ENCODE measurements around the gene WNT11. TPM values are rescaled to one million over a fixed set of nuclear protein-coding genes. Genes with fewer than 3 reads are reported as not detected.

WNT11 gene
- total RNA-seq, 1 experiment from 2014 or later: not detected

DNA sequence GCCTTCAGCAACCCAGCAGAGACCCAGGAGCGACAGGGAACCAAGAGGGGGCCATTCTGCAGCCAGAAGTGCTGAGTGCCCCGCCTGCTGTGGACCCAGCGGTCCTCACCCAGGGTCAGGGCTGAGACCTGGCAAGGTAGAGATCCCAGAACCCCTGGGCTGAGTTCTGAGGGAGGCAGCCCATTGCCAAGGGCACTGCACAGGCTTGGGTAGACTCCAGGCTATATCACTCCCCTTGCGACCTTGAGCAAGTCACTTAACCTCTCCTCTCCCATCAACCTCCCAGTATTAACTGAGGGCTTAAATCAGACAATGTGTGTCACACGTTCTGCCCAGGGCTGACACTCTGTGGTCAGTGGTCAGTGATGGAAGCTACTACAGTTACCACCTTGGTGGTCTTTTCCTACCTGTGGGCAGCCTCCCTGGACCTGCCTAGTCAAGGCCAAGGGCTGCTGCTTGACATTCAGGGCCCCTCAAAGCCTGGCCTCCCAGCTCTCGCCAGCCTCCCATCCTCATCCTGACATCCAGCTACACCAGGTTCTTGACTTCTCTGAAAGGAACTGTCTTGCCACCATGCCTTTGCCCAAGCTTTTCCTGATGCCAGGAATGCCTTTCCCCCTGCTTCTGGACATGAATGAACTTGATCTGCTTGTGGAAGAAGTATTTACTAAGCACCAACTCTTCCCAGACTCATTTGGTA, 8.2 kb downstream of the WNT11 start:
- Mint-ChIP-seq H3K27me3 (ENCODE audit: unreplicated experiment) (peaks cover 21% of the 10 kb centered on the region), H3K4me1 (ENCODE audit: low read depth, unreplicated experiment) (peaks cover 8% of the 10 kb centered on the region), H3K4me3 (ENCODE audit: low read depth, unreplicated experiment) (no peak overlapping the region), H3K36me3 (ENCODE audit: insufficient read depth, unreplicated experiment) (no peaks in the 10 kb centered on the region), H3K27ac (ENCODE audit: unreplicated experiment) (no peak overlapping the region), H3K9me3 (ENCODE audit: low read depth, unreplicated experiment) (no peaks in the 10 kb centered on the region)
- TF ChIP-seq, protein P1, sequence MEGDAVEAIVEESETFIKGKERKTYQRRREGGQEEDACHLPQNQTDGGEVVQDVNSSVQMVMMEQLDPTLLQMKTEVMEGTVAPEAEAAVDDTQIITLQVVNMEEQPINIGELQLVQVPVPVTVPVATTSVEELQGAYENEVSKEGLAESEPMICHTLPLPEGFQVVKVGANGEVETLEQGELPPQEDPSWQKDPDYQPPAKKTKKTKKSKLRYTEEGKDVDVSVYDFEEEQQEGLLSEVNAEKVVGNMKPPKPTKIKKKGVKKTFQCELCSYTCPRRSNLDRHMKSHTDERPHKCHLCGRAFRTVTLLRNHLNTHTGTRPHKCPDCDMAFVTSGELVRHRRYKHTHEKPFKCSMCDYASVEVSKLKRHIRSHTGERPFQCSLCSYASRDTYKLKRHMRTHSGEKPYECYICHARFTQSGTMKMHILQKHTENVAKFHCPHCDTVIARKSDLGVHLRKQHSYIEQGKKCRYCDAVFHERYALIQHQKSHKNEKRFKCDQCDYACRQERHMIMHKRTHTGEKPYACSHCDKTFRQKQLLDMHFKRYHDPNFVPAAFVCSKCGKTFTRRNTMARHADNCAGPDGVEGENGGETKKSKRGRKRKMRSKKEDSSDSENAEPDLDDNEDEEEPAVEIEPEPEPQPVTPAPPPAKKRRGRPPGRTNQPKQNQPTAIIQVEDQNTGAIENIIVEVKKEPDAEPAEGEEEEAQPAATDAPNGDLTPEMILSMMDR (IDR thresholded peaks at IDR 0.05; ENCODE audit: unreplicated experiment): no peak
- intact Hi-C loops (cut with micrococcal nuclease; ENCODE audit: unreplicated experiment): no loop called here
- DNase-seq: no peak
- no TSS peak for BruUV-seq (replicated peaks)
- CTCF ChIA-PET: no interaction called here

DNA sequence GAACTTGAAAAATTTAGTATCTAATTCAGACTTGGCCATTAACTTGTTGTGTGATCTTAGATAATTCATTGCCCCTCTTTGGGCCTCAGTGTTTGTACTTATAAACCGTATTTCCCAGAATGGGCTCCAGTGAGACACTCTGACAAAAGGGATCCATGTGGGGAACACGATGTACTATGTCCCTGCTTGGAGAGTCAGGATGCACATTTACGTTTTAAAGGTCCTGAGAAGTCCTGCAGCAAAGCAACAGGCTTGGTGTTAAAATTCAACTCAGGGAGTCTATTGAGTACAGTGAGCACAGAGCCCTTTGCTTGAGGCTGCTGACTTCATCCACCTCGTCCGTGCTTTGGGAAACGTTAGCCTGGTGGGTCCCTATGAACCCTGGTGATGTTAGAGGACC, 9.0 kb downstream of the WNT11 start:
- BruUV-seq (replicated peaks): no TSS peak
- Mint-ChIP-seq H3K27ac (ENCODE audit: unreplicated experiment) (no peak overlapping the region), H3K4me1 (ENCODE audit: low read depth, unreplicated experiment) (peaks cover 8% of the 10 kb centered on the region), H3K27me3 (ENCODE audit: unreplicated experiment) (peaks cover 21% of the 10 kb centered on the region), H3K4me3 (ENCODE audit: low read depth, unreplicated experiment) (no peak overlapping the region), H3K36me3 (ENCODE audit: insufficient read depth, unreplicated experiment) (no peaks in the 10 kb centered on the region), H3K9me3 (ENCODE audit: low read depth, unreplicated experiment) (no peaks in the 10 kb centered on the region)
- TF ChIP-seq, protein P1 (IDR thresholded peaks at IDR 0.05; ENCODE audit: unreplicated experiment): no peak
- intact Hi-C loops (cut with micrococcal nuclease; ENCODE audit: unreplicated experiment): no loop called here
- CTCF ChIA-PET: no interaction called here
- DNase-seq: no peak

- CTCF ChIA-PET: no interaction called here
- TF ChIP-seq, protein P1 (IDR thresholded peaks at IDR 0.05; ENCODE audit: unreplicated experiment): no peak
- peaks cover 3% of the 10 kb centered on the region for H3K4me1 Mint-ChIP-seq (ENCODE audit: low read depth, unreplicated experiment)
- no peaks in the 10 kb centered on the region for H3K9me3 Mint-ChIP-seq (ENCODE audit: low read depth, unreplicated experiment)
- intact Hi-C loops (cut with micrococcal nuclease; ENCODE audit: unreplicated experiment): no loop called here
- H3K36me3 Mint-ChIP-seq (ENCODE audit: insufficient read depth, unreplicated experiment): no peaks in the 10 kb centered on the region
- H3K27me3 Mint-ChIP-seq (ENCODE audit: unreplicated experiment): peaks cover 21% of the 10 kb centered on the region
- BruUV-seq (replicated peaks): no TSS peak
- H3K27ac Mint-ChIP-seq (ENCODE audit: unreplicated experiment): no peak overlapping the region
- DNase-seq: no peak
- H3K4me3 Mint-ChIP-seq (ENCODE audit: low read depth, unreplicated experiment): no peak overlapping the region
These were observed 9.5 kb downstream of the WNT11 start for GRCh38 chr11:76196849-76197248.

DNA sequence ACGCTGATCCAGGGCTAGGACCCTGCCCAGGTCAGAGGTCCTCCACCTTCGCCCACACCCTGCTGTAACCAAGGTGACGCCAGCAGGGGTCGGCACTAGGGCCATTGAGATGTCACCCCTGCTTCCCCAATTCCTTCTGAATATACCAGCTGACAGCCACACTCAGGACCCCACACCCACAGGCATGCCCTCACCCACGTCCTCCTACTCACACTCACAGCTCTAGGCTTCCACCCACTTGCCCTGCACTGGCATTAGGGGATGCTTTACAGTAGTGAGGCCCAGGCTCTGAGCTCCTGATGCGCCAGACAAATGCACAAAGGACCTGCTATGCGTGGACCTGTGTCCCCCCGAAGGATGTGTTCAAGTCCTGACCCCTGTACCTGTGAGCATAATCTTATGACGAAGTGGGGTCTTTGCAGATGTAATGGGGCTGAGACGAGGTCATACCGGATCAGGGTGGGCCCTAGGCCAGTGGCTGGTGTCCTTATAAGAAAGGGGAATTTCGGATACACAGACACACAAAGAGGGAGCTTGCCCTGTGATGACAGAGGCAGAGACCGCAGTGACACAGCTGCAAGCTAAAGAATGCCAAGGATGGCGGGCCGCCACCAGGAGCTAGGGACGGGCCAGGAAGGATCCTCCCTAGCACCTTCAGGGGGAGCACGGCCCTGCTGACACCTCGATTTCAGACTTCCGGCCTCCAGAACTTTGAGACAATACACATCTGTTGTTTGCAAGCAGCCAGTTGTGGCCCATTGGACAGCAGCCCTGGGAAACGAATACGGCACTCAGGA, 11.2 kb downstream of the WNT11 start:
- intact Hi-C loops (cut with micrococcal nuclease; ENCODE audit: unreplicated experiment): no loop called here
- Mint-ChIP-seq H3K9me3 (ENCODE audit: low read depth, unreplicated experiment) (no peaks in the 10 kb centered on the region), H3K36me3 (ENCODE audit: insufficient read depth, unreplicated experiment) (no peaks in the 10 kb centered on the region), H3K4me1 (ENCODE audit: low read depth, unreplicated experiment) (no peaks in the 10 kb centered on the region), H3K27me3 (ENCODE audit: unreplicated experiment) (peaks cover 21% of the 10 kb centered on the region), H3K27ac (ENCODE audit: unreplicated experiment) (no peak overlapping the region), H3K4me3 (ENCODE audit: low read depth, unreplicated experiment) (no peak overlapping the region)
- DNase-seq: no peak
- TF ChIP-seq, protein P1 (IDR thresholded peaks at IDR 0.05; ENCODE audit: unreplicated experiment): no peak
- BruUV-seq (replicated peaks): no TSS peak
- CTCF ChIA-PET: interaction anchor here (0.7 kb wide), 1 partner anchor 13 kb away, joined by 3 read pairs; no protein-coding TSS in a partner anchor

Data from Calu3 (cell line).